Mesodermal cell (in vitro differentiated cells): ENCODE results near the gene SMAD6.

ENCODE experiments used
- H3K27ac ChIP-seq: 2 replicates; pipeline ENCODE4 v1.7.0; 2013; ENCODE audit warnings: mild to moderate bottlenecking, low read depth, low read length, moderate library complexity; ENCODE audit not compliant: severe bottlenecking
- H3K36me3 ChIP-seq: 2 replicates; pipeline ENCODE4 v1.7.1; 2013; ENCODE audit warnings: mild to moderate bottlenecking, low read length, moderate library complexity; ENCODE audit not compliant: control insufficient read depth, insufficient read depth
- H3K4me1 ChIP-seq: one replicate; pipeline ENCODE4 v1.7.1; 2013; ENCODE audit warnings: mild to moderate bottlenecking, low read length; ENCODE audit not compliant: insufficient read depth, control insufficient read depth, poor library complexity, severe bottlenecking
- H3K4me3 ChIP-seq: 2 replicates; pipeline ENCODE4 v1.7.0; 2013; ENCODE audit warnings: low read length, control low read depth, mild to moderate bottlenecking; ENCODE audit not compliant: insufficient read depth, poor library complexity, severe bottlenecking; ENCODE audit errors: extremely low read depth
- H3K9me3 ChIP-seq: 2 replicates; pipeline ENCODE4 v1.7.1; 2013; ENCODE audit warnings: mild to moderate bottlenecking, low read length, moderate library complexity; ENCODE audit not compliant: control insufficient read depth
- WGBS, 2 experiments: methylation state at CpG; one replicate each; pipeline ENCODE4 v1.1.5; 2013; ENCODE audit warnings: missing lambda C conversion rate in 2 of 2; ENCODE audit not compliant: insufficient coverage in 2 of 2; 5-methylcytosine and 5-hydroxymethylcytosine counted together

Gene SMAD6

GRCh38 chr15:66819084-66819483, 117.0 kb downstream of the SMAD6 start:
- Histone ChIP-seq H3K4me3 (no peak overlapping the region), H3K9me3 (peaks cover 8% of the 10 kb centered on the region), H3K36me3 (no peaks in the 10 kb centered on the region), H3K27ac (no peak overlapping the region), H3K4me1 (peaks cover 2% of the 10 kb centered on the region)
- WGBS, 2 experiments = 100% methylated on average over 1 of the region's 2 CpGs; no CpG with 5 or more reads in 1 of the 2 experiments

GRCh38 chr15:66820481-66821176, 118.6 kb downstream of the SMAD6 start:
- H3K36me3 ChIP-seq = no peaks in the 10 kb centered on the region
- peaks cover 2% of the 10 kb centered on the region for H3K4me1 ChIP-seq
- 92 to 100% methylated on average over 5 of the region's 5 CpGs for WGBS, 2 experiments

GRCh38 chr15:66821307-66821706, 119.3 kb downstream of the SMAD6 start:
- Histone ChIP-seq H3K36me3 (no peaks in the 10 kb centered on the region), H3K4me3 (no peak overlapping the region), H3K9me3 (no peaks in the 10 kb centered on the region), H3K27ac (peak overlapping the region; percentile 23), H3K4me1 (peaks cover 2% of the 10 kb centered on the region)
- 78 to 96% methylated on average over 3 to 4 of the region's 4 CpGs for WGBS, 2 experiments

More at GRCh38 chr15:66820481-66821176, 118.6 kb downstream of the SMAD6 start:
- H3K9me3 ChIP-seq = peaks cover 1% of the 10 kb centered on the region
- no peak overlapping the region for H3K27ac ChIP-seq
- H3K4me3 ChIP-seq = no peak overlapping the region

- no peaks in the 10 kb centered on the region for H3K9me3 ChIP-seq
- no peak overlapping the region for H3K4me3 ChIP-seq
- WGBS, 2 experiments = 94 to 99% methylated on average over 8 of the region's 8 CpGs
- H3K36me3 ChIP-seq = no peaks in the 10 kb centered on the region
- peaks cover 2% of the 10 kb centered on the region for H3K4me1 ChIP-seq
- H3K27ac ChIP-seq = no peak overlapping the region
These were observed 120.1 kb downstream of the SMAD6 start for GRCh38 chr15:66822114-66822513.

- 93 to 96% methylated on average over 4 of the region's 4 CpGs for WGBS, 2 experiments
- Histone ChIP-seq H3K4me1 (peaks cover 2% of the 10 kb centered on the region), H3K9me3 (no peaks in the 10 kb centered on the region), H3K27ac (no peak overlapping the region), H3K4me3 (no peak overlapping the region), H3K36me3 (no peaks in the 10 kb centered on the region)
These were observed 120.5 kb downstream of the SMAD6 start for GRCh38 chr15:66822576-66822975.

- Histone ChIP-seq H3K4me1 (peaks cover 2% of the 10 kb centered on the region), H3K27ac (no peak overlapping the region), H3K36me3 (no peaks in the 10 kb centered on the region), H3K4me3 (no peak overlapping the region), H3K9me3 (no peaks in the 10 kb centered on the region)
- 95 to 96% methylated on average over 9 of the region's 9 CpGs for WGBS, 2 experiments
These were observed 121.6 kb downstream of the SMAD6 start for GRCh38 chr15:66823601-66824000.

GRCh38 chr15:66824424-66824823, 122.4 kb downstream of the SMAD6 start:
- WGBS, 2 experiments = 93 to 100% methylated on average over 2 of the region's 3 CpGs
- no peaks in the 10 kb centered on the region for H3K9me3 ChIP-seq
- no peak overlapping the region for H3K27ac ChIP-seq
- H3K4me1 ChIP-seq = peaks cover 2% of the 10 kb centered on the region
- no peaks in the 10 kb centered on the region for H3K36me3 ChIP-seq
- H3K4me3 ChIP-seq = no peak overlapping the region

GRCh38 chr15:66825139-66825538, 123.1 kb downstream of the SMAD6 start:
- WGBS, 2 experiments = 85 to 94% methylated on average over 3 of the region's 3 CpGs

GRCh38 chr15:66825731-66826130, 123.7 kb downstream of the SMAD6 start:
- WGBS, 2 experiments = 83 to 92% methylated on average over 6 to 7 of the region's 7 CpGs
- H3K4me3 ChIP-seq = no peak overlapping the region
- H3K27ac ChIP-seq = no peak overlapping the region
- H3K36me3 ChIP-seq = no peaks in the 10 kb centered on the region
- H3K4me1 ChIP-seq = peaks cover 9% of the 10 kb centered on the region
- no peaks in the 10 kb centered on the region for H3K9me3 ChIP-seq

More at GRCh38 chr15:66825139-66825538, 123.1 kb downstream of the SMAD6 start:
- no peak overlapping the region for H3K27ac ChIP-seq
- no peaks in the 10 kb centered on the region for H3K36me3 ChIP-seq
- peaks cover 8% of the 10 kb centered on the region for H3K4me1 ChIP-seq
- no peaks in the 10 kb centered on the region for H3K9me3 ChIP-seq
- H3K4me3 ChIP-seq = no peak overlapping the region

- no peaks in the 10 kb centered on the region for H3K9me3 ChIP-seq
These were observed 124.5 kb downstream of the SMAD6 start for GRCh38 chr15:66826507-66826906.

GRCh38 chr15:66827039-66827697, 125.1 kb downstream of the SMAD6 start:
- WGBS, 2 experiments = 87 to 94% methylated on average over 5 of the region's 8 CpGs
- peaks cover 8% of the 10 kb centered on the region for H3K4me1 ChIP-seq
- H3K9me3 ChIP-seq = no peaks in the 10 kb centered on the region
- no peaks in the 10 kb centered on the region for H3K36me3 ChIP-seq
- H3K27ac ChIP-seq = no peak overlapping the region
- no peak overlapping the region for H3K4me3 ChIP-seq

More at GRCh38 chr15:66826507-66826906, 124.5 kb downstream of the SMAD6 start:
- Histone ChIP-seq H3K27ac (no peak overlapping the region), H3K4me3 (no peak overlapping the region), H3K4me1 (peaks cover 8% of the 10 kb centered on the region), H3K36me3 (no peaks in the 10 kb centered on the region)
- WGBS, 2 experiments = 68 to 80% methylated on average over 3 of the region's 3 CpGs
